DMS53 (cell line): Measurements from ENCODE around the gene FRYL.
"Not testable (repeated sequence)": the region's sequence is repeated elsewhere in the genome, so short reads cannot be mapped to it uniquely, and the experiment has no call there.

ENCODE experiments used
- DNase-seq: peaks from one replicate; lab custom pipeline; 2025; lab: John Stamatoyannopoulos, UW

FRYL gene

GRCh38 chr4:48698029-48698971 lies 81.8 kb downstream of the FRYL start:
- no peak for DNase-seq

GRCh38 chr4:48697516-48697915 lies 82.6 kb downstream of the FRYL start:
- DNase-seq: not testable (repeated sequence)

- DNase-seq: no peak
Observed at GRCh38 chr4:48694824-48695223, 85.3 kb downstream of the FRYL start.

GRCh38 chr4:48693856-48694574 lies 86.1 kb downstream of the FRYL start:
- DNase-seq: no peak

- DNase-seq: no peak
Observed at GRCh38 chr4:48692897-48693296, 87.2 kb downstream of the FRYL start.

- no peak for DNase-seq
Observed at GRCh38 chr4:48692044-48692443, 88.0 kb downstream of the FRYL start.

GRCh38 chr4:48688953-48689352 lies 91.1 kb downstream of the FRYL start:
- no peak for DNase-seq

GRCh38 chr4:48687313-48688051 lies 92.6 kb downstream of the FRYL start:
- no peak for DNase-seq

- DNase-seq: no peak
Observed at GRCh38 chr4:48686369-48686768, 93.7 kb downstream of the FRYL start.

GRCh38 chr4:48683784-48684666 lies 96.1 kb downstream of the FRYL start:
- peak; percentile 36 for DNase-seq

- DNase-seq: not testable (repeated sequence)
Observed at GRCh38 chr4:48682870-48683269, 97.2 kb downstream of the FRYL start.

GRCh38 chr4:48681856-48682255 lies 98.2 kb downstream of the FRYL start:
- peak; percentile 51 for DNase-seq

- no peak for DNase-seq
Observed at GRCh38 chr4:48680848-48681568, 99.1 kb downstream of the FRYL start.

- DNase-seq: no peak
Observed at GRCh38 chr4:48673537-48673936, 106.5 kb downstream of the FRYL start.

GRCh38 chr4:48670587-48670986 lies 109.5 kb downstream of the FRYL start:
- DNase-seq: no peak

GRCh38 chr4:48669086-48669485 lies 111.0 kb downstream of the FRYL start:
- no peak for DNase-seq

- DNase-seq: no peak
Observed at GRCh38 chr4:48668254-48669017, 111.6 kb downstream of the FRYL start.

- DNase-seq: no peak
Observed at GRCh38 chr4:48667148-48667547, 112.9 kb downstream of the FRYL start.

- no peak for DNase-seq
Observed at GRCh38 chr4:48665555-48666186, 114.4 kb downstream of the FRYL start.
